Vagina (tissue), 2 donors: ENCODE data around the gene COIL.

ENCODE experiments used
- CTCF ChIP-seq, 3 experiments: fragments of 450-650 bp in 2 of 3; fragments of 200-600 bp in 1 of 3; sonication (generic) in 1 of 3; IDR thresholded peaks; one replicate each; pipeline ENCODE4 v1.5.1; 2017 to 2019; ENCODE audit warnings: antibody characterized with exemption in 3 of 3, mild to moderate bottlenecking in 2 of 3, moderate library complexity in 2 of 3
- POLR2A ChIP-seq, 2 donors: fragments of 450-650 bp; IDR thresholded peaks; one replicate each; pipeline ENCODE4 v1.6.1; 2017; ENCODE audit warnings: antibody characterized with exemption in 2 of 2, mild to moderate bottlenecking in 2 of 2, moderate library complexity in 2 of 2
- POLR2AphosphoS5 ChIP-seq, 2 donors: sonication (generic); formaldehyde crosslinking; IDR thresholded peaks; one replicate each; pipeline ENCODE4 v1.9.0; 2017; ENCODE audit warnings: antibody characterized with exemption in 2 of 2, mild to moderate bottlenecking in 2 of 2, low read depth in 1 of 2; ENCODE audit not compliant: insufficient read depth in 1 of 2

GRCh38 chr17:56978441-56979090 lies 17.7 kb upstream of the COIL start:
- TF ChIP-seq CTCF (IDR thresholded peaks at IDR 0.05) (no peak), POLR2A (IDR thresholded peaks at IDR 0.05) (no peak), POLR2AphosphoS5 (IDR thresholded peaks at IDR 0.05; ENCODE audit: insufficient read depth in 1 of 2, low read depth in 1 of 2) (no peak)
